ENCODE data around the gene CCL16.
"Not testable (repeated sequence)": the region's sequence is repeated elsewhere in the genome, so short reads cannot be mapped to it uniquely, and the experiment has no call there.

Gene CCL16

GRCh38 chr17:35938492-35938891 lies 42.8 kb downstream of the CCL16 start:
- DNase-seq (ENCODE audit: low read depth, low spot score), result not testable (repeated sequence)

GRCh38 chr17:35936063-35936462 lies 45.2 kb downstream of the CCL16 start:
- DNase-seq (ENCODE audit: low read depth, low spot score), result no peak

GRCh38 chr17:35934760-35935159 lies 46.5 kb downstream of the CCL16 start:
- no peak for DNase-seq (ENCODE audit: low read depth, low spot score)

GRCh38 chr17:35932586-35932985 lies 48.7 kb downstream of the CCL16 start:
- DNase-seq (ENCODE audit: low read depth, low spot score), result no peak

GRCh38 chr17:35931794-35932425 lies 49.4 kb downstream of the CCL16 start:
- no peak for DNase-seq (ENCODE audit: low read depth, low spot score)

- peak; percentile 72 for DNase-seq (ENCODE audit: low read depth, low spot score)
These were observed 50.9 kb downstream of the CCL16 start, which contains the start of gene RDM1 for GRCh38 chr17:35930211-35931065. TSS of gene RDM1 (minus strand) at chr17:35930773. CDS start at chr17:35930727, 46 bp downstream.

- DNase-seq (ENCODE audit: low read depth, low spot score), result no peak
These were observed 53.6 kb downstream of the CCL16 start for GRCh38 chr17:35927714-35928113.

Measured in iPS DF 19.7 (cell line).